ENCODE data around the gene APOBEC3A.

APOBEC3A gene

DNA sequence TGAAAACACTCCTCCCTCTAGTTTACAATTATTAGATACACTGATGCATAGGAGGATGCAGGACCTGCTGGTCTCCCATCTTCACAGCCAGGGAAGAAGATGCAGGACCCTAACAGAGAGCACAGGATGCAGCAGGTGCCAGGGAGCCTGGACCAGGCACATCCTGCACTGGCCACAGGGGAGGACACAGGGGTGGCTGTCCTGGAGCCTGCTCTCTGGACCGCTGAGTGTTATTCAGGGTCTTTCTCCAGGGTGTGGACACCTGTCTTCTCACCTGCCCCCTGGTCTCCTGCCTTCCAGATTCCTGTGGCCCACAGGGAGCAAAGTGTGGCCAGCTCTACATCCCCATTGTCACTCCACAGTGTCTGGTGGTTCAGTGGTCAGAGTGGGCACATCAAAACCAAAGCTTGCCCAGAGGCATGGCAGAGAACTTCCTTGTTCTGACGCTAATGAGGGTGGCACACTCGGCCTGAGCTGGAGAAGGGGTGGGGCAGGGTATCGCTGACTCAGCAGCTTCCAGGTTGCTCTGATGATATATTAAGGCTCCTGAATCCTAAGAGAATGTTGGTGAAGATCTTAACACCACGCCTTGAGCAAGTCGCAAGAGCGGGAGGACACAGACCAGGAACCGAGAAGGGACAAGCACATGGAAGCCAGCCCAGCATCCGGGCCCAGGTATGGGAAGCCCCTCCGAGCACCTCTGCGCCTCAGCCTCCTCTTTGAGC lies at the start of gene APOBEC3A:
APOBEC3A (plus strand) TSS at position 564 of the 725 bp plus-strand sequence; CDS start at position 647, 83 bp downstream.
- no peak for DNase-seq (ENCODE audit: low spot score)

DNA sequence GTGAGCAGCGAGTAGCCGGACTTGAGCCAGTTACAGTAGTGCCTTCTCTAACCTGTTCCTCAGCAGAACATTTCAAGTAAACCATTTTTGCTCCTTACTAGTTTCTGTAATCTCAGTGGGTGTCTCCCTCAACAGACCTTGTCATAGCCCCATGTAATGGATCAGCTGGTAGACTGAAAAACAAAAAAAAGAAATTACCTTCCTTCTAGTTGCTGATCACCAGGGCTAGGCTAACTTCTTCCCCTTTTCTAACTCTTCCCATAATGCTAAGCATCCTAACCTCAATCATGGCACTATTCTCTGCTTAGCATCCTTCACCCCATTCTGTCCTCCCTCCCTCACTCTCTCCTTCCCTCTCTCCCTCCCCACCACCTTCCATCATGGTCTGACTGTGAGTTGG lies 49.6 kb upstream of the APOBEC3A start:
- no peak for DNase-seq (ENCODE audit: low spot score)

DNA sequence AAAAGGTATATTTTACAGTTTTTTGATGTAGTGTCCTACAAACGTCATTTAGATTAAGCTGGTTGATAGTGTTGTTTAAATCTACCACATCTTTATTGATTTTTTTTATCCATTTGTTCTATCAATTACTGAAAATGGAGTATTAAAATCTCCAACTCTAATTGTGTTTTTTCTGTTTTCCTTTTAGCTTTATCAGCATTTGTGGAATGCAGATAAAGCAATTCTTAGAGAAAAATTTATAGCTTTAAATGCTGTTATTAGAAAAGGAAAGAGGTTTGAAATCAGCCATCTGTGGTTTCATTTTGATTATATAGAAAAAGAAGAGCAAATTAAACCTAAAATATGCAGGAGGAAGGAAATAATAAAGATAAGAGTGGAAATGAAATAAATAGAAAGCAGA lies 46.0 kb upstream of the APOBEC3A start:
- DNase-seq (ENCODE audit: low spot score): no peak

DNA sequence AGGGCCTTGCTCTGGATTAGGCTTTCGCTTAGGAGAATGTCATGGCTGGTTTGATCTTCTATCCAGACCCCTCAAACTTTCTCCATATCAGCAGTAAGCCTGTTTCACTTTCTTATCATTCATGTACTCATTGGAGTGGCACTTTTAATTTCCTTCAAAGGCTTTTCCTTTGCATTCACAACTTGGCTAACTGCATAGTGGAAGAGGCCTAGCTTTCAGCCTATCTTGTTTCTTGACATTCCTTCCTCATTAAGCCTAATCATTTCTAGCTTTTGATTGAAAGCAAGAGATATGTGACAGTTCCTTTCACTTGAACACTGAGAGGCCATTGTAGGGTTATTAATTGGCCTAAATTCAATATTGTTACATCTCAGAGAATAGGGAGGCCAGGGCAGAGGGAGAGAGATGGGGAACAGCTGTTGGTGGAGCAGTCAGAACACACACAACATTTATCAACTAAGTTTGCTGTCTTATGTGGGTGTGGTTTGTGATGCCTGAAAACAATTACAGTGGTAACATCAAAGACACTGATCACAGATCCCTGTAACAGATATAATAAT lies 37.7 kb upstream of the APOBEC3A start:
- no peak for DNase-seq (ENCODE audit: low spot score)

DNA sequence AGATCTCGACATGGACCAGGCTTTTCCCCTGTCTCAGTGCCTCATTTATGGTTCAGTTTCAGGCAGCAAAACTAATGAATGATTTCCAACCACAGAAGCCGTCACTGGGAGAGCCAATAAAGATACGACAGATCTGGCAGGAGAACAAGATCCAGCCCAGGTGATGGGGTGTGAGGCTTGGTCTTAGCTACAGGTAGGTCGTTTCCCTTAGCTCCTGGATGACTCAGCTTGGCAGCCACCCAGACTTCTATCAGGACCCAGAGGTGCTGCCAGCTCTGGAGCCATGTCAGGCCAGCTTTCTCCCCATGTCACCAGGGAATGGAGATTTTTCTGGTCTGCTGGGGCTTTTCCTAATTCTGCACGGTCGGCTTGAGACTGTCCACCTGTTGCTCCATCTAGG lies 36.3 kb upstream of the APOBEC3A start:
- DNase-seq (ENCODE audit: low spot score): no peak

DNA sequence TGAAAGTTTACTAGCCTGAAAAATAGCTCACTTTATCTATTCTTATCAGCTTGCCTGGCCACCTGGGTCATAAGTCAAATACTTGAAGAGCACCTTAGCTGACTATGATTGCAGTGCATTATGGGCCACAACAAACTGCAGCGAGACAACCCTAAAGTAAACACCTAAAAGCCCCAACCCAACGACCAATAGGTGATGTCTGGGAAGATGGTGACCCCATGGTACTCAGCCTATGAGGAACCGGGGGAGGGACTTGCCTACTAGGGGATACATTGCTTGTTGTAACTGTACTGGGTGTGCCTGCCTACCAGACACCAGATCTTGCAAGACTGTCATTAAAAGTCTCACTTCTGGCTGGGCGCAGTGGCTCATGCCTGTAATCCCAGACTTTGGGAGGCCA lies 35.6 kb upstream of the APOBEC3A start:
- DNase-seq (ENCODE audit: low spot score): no peak

DNA sequence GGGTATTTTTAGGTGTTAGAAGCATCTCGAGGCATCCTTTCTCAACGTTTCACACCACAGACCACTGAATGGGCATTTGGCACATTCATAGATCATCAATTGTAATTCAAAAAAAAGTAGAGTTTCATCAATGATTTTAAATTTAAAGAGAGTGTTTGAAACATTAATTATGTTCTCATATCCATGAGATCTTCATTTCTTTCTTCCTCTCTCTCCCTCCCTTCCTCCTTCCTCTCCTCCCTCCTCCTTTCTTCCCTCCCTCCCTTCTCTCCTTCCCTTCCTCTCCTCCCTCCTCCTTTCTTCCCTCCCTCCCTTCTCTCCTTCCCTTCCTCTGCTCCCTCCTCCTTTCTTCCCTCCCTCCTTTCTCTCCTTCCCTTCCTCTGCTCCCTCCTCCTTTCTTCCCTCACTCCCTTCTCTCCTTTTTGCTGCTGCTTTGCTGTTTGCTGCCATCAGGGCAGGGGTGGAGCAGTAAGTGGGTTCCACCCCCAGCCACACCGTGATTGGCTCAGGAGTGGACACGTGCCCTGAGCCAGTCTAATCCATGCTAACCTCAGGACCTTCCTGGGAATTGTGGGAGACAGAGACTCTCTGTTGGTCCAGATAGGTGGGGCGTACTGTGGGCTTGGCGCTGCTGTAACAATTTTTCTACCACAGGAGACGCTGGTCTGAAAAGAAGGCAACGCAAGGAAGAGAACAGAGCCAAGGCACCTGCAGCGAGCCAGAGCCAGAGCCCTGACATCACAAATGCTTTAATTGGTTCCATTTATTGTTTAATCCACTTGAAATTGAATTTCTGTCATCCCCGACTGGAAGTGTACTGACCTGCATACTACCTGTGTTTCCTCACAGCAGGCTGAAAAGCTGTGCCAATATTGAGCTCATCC lies 33.7 kb upstream of the APOBEC3A start:
- no peak for DNase-seq (ENCODE audit: low spot score)

DNA sequence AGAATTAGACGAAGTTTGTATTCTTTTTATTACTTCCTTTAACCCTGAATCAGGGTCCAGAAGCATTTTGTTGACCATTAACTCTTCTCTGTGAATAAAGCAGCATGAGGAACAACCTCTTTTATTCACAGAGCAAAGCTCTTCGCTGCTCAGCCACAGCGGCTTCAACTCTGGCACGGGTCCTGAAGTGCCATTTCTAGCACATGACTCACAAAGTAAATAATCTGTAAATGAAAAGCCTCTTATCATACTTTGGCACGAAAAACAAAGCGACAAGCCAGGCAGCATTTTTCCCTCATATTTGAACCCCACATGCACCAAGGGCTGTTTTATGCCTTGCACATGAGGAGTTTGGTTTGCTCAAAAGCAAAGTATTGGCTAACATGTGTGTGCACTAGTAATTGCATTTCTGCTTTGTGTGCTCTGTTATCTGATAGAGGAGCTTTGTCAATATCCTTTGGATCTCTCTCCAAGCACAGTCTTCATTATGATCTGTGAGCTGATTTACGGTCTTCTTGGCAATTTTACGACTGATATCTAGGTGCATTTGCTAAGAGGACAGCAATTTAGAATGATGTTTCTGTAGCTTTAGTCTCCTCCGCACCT lies 33.0 kb upstream of the APOBEC3A start:
- DNase-seq (ENCODE audit: low spot score): no peak

DNA sequence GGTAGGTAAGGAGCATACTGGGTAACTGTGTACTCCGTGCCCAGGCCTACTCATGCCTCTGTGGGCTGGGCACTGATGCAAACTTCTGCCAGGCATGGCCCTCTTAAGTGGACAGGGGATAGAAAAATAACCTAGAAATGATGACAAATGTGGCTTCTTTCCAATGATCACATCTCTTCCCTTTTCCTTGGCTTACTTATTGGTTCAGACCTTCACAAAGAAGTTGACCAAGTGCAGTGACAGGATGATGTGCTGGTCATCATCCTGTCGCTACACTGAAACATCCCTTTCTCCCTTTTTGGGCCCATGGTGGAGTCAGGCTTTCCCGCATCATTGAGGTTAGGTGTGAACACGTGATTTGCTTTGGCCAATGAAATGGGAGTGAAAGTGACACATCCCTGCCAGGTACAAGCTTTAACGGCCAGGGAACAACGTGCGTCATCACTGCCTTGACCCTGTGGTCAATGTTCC lies 31.8 kb upstream of the APOBEC3A start:
- no peak for DNase-seq (ENCODE audit: low spot score)

DNA sequence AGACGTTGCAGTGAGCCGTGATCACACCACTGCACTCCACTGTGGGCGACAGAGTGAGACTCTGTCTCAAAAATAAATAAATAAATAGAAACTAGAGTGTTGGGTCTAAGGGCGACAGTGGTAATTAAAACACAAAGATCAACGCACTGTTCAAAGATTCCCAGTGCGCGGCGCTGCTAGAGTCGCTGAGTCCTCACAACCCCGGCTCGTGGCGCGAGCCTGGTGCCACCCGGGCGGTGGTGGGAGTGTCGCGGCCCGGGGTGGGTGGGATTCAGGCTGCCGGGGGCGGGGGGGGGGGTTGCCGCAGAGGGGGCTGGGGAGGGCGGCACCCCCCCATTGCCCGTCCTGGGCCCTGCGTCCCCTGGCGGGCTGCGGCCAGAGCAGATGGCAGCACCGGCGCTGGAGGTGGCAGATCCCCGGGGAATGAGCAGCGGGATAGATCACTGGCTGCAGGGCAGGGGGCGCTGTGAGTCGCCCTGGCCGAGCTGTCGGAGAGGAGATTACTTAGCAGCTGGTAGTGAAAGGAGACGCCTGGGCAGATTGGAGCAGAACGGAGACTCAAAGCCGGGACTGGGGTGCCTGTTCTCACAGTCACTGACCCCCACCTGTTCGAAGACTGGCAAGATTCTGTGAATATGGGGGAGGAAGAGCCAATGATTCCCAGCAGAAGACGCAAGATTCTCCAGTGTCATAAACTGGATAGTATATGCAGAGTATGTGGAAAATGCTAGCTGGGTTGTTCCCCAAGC lies 30.2 kb upstream of the APOBEC3A start:
- peak; percentile 44 for DNase-seq (ENCODE audit: low spot score)

DNA sequence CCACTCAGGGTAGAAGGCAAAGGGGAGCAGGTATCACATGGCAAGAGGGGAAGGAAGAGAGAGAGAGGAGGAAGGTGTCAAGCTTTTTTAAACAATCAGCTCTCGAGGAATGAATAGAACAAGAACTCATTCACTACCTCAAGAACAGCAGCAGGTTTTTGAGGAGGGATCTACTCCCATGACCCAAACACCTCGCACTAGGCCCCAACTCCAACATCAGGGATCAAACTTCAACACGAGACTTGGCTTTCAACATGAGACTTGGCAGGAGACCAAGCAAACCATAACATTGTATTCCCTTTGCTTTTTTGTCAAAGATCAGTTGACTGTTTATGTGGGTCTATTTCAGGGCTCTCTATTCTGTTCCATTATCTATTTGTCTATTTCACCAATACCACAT lies 26.9 kb upstream of the APOBEC3A start:
- no peak for DNase-seq (ENCODE audit: low spot score)

DNA sequence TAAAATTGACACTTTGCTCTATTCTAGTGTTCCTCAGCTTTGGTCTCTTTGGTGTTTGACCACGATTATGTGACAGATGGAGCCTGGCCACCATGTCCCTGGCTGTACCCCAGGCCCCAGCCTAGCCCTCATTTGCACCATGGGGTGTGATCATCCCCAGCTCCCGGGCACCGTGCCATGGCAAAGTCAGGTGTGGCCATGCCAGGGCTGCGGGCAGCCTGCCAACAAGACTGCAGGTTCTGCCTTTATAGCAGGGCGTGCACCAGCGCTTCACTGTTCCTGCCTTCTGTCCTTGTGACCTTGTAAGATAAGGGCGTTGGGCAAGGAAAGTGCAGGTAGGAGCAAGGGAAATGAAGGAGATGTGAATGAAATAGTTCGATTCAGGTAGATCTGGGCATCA lies 22.4 kb upstream of the APOBEC3A start:
- DNase-seq (ENCODE audit: low spot score): no peak

DNA sequence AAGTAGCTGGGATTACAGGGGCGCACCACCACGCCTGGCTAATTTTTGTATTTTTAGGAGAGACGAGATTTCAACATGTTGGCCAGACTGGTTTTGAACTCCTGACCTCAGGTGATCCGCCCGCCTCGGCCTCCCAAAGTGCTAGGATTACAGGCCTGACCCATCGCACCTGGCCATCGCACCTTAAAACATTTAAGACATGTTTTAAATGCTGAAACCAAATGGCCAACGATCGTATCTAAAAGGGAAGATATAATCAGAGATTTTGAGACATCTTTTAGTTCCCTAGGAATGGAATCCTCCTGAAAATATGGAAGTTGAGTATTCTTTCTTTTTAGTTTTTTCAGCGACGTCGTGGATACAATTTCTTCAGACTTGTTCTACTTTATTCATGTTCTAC lies 21.8 kb upstream of the APOBEC3A start:
- DNase-seq (ENCODE audit: low spot score): no peak

DNA sequence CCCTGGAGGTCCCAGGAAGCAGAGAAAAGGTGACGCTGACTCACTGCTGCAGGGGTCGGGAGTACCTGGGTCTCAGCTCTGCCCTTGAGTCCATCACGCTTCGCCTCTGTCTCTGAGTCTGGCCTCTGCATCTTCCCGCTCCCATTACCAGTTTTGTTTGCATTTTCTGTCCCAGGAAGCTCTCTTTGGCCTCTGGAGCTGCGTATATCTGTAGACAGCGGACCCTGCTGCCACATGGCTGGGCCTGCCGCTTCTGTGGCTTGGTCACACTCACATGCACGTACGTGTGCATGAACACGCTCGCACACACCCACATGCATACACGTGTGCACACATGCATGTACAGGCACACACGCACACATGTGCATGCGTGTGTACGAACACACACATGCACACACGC lies 20.8 kb upstream of the APOBEC3A start:
- DNase-seq (ENCODE audit: low spot score): no peak

DNA sequence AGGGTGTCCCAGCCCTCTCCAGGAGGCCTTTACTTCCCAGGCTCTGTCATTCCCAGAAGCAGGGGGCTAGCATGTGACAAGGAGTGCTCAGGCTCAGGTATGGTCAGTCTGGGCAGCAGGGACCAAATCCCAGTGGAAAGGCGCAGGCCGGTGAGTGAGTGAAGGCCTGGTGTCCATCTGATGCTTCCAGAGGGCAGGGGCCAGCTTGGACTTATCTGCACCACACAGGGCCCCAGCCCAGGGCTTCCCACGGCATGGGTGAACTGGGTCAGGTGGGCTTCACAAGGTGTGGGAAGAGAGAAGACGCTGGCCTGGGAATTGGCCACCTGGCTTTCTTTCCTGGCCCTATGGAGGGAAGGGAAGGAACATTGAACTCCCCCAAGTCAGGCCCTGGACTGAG lies 20.4 kb upstream of the APOBEC3A start:
- DNase-seq (ENCODE audit: low spot score): no peak

DNA sequence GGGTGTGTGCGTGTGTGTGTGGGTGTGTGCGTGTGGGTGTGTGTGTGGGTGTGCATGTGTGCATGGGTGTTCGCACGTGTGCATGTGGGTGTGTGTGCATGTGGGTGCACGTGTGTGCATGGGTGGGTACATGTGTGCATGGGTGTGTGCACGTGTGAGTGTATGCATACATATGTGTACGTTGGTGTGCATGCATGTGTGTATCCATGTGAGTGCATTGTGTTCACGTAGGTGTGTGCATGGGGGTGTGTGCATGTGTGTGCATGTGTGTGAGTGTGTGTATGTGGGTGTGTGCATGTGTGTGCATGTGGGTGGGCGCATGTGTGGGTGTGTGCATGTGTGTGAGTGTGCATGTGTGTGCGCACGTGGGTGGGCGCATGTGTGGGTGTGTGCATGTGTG lies 19.9 kb upstream of the APOBEC3A start:
- DNase-seq (ENCODE audit: low spot score): no peak

DNA sequence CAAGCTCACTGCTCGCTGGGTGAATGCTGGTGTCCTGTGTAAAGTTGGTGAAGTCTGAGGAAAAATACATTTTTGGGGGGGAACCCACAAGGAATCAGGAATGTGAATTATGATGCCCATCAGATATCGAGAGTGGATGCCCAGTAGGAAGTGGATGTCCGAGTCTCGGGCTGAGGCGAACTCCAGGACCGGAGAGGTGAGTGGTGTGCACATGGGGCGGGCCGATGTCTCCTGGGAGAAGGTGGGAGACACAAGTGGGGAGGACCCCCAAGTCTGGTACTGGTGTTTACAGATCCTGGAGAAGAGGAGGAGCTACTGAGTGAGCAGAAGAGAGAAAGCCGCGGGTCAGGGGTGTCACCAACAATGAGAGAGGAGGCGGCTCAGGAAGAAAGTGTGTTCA lies 19.2 kb upstream of the APOBEC3A start:
- DNase-seq (ENCODE audit: low spot score): no peak

DNA sequence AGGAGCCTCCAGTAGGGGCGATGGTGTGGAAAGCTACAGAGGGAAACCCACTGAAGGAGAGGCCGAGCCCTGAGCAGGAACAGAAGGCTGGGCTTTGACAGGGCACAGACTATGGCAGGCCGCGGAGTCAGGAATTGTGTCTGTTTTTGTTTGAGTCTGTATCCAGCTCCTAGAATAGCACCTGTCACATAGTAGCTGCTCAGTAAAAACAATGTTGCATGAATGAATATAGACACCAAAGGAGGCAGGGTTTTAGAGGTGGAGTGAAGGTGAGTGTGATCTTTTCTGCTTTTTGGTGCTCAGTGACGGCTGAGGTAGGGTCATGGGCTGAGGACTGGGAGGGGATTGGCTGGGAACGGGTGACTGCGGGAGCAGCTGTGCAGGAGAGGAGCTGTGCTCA lies 18.5 kb upstream of the APOBEC3A start:
- no peak for DNase-seq (ENCODE audit: low spot score)

DNA sequence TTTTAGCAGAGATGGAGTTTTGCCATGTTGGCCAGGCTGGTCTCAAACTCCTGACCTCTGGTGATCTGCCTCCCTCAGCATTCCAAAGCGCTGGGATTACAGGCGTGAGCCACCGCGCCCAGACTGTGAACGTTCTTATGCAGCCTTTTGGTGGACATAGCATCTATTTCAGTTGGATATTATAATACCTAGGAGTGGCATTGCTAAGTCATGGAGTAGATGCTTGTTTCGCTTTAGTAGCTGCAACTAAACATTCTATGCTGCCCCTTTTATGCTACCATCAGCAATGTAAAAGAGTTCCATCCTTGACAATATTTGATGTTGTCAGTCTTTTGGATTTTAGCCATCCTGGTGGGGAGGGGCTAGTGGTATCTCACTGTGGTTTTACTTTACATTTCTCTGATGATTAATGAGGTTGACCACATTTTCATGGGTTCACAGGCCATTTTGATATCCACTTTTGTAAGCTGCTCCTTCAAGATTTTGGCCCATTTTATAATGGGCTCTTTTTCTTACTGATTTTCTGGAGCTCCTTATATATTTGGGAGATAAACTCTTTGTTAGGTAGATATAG lies 16.5 kb upstream of the APOBEC3A start:
- no peak for DNase-seq (ENCODE audit: low spot score)

DNA sequence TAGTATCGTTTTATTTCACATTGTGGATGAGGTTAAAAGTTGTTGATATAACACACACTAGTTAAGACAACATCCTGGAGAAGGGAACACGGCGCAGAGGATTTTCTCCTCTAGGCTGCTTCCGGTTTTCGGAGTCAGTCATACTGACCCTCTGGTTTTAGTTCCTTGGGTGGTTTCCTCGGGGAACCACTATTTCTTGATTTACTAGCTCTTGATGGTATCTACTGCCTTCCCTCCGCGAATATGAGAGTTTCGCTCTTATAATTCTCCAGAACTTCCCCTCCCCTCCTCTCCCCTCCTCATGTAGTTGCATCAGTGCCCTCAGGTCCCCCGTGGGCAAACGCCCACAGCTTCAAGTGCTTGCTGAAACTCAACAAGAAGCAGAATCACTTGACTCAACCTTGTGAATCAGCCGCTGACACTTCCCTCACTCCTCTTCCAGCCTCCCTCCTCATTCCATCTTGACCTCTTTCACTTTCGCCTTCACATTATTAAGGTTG lies 15.9 kb upstream of the APOBEC3A start:
- peak; percentile 45 for DNase-seq (ENCODE audit: low spot score)

DNA sequence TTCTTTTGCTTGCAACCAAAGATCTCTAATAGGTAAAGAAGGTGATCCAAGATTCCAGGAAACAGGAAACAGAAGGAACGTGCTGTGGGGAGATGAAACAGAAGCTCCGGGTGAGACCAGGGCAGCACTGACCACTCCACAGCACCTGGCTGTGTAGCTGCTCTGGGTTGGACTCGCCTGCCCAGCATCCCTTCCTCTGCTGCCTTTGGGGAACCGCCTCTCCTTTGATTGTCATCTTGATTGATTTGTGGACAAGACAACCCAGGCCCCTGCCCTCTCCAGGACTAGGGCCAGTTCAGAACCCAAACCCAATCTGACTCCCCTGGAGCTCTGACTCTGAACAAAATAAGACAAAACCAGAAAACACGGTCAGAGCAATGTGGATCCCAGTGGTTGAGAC lies 14.7 kb upstream of the APOBEC3A start:
- no peak for DNase-seq (ENCODE audit: low spot score)

All from CD4-positive, alpha-beta T cell treated with Interleukin-2 at 100 ng/mL for 4 hours (primary cell).